Activated T-cell treated with anti-CD3 and anti-CD28 coated beads, Interleukin-2, amount 50 U/mL, for 24 hours (primary cell): ENCODE results near the gene FAM222B.

Experiments used
- DNase-seq: peaks from one replicate; pipeline ENCODE4 v3.0.0-alpha.2; 2020
- H3K27ac Mint-ChIP-seq: 2 replicates; pipeline ENCODE4 v1.8.0; 2020; ENCODE audit warnings: mild to moderate bottlenecking, mixed read lengths
- H3K27me3 Mint-ChIP-seq: 2 replicates; pipeline ENCODE4 v1.8.0; 2020; ENCODE audit warnings: mixed read lengths
- H3K36me3 Mint-ChIP-seq: 2 replicates; pipeline ENCODE4 v1.8.0; 2020; ENCODE audit warnings: low read depth, mixed read lengths
- H3K4me1 Mint-ChIP-seq: 2 replicates; pipeline ENCODE4 v1.8.0; 2020; ENCODE audit warnings: low read depth, mixed read lengths
- H3K4me3 Mint-ChIP-seq: 2 replicates; pipeline ENCODE4 v1.8.0; 2020; ENCODE audit warnings: mild to moderate bottlenecking, moderate library complexity, mixed read lengths
- H3K9me3 Mint-ChIP-seq: 2 replicates; pipeline ENCODE4 v1.8.0; 2020; ENCODE audit warnings: mixed read lengths

Gene FAM222B

GRCh38 chr17:28719021-28719433, 123.6 kb downstream of the FAM222B start:
- Mint-ChIP-seq H3K4me1 (peaks cover 36% of the 10 kb centered on the region), H3K36me3 (peaks cover 46% of the 10 kb centered on the region), H3K27me3 (peaks cover 36% of the 10 kb centered on the region), H3K9me3 (no peaks in the 10 kb centered on the region), H3K27ac (peak overlapping the region; percentile 100), H3K4me3 (peak overlapping the region; percentile 100)
- no peak for DNase-seq

- peak overlapping the region; percentile 82 for H3K27ac Mint-ChIP-seq
- DNase-seq, result no peak
- H3K27me3 Mint-ChIP-seq, result peaks cover 38% of the 10 kb centered on the region
- peaks cover 41% of the 10 kb centered on the region for H3K36me3 Mint-ChIP-seq
- H3K4me1 Mint-ChIP-seq, result peaks cover 31% of the 10 kb centered on the region
- no peaks in the 10 kb centered on the region for H3K9me3 Mint-ChIP-seq
- H3K4me3 Mint-ChIP-seq, result peak overlapping the region; percentile 71
These were observed 124.1 kb downstream of the FAM222B start for GRCh38 chr17:28718333-28719020.

DNA sequence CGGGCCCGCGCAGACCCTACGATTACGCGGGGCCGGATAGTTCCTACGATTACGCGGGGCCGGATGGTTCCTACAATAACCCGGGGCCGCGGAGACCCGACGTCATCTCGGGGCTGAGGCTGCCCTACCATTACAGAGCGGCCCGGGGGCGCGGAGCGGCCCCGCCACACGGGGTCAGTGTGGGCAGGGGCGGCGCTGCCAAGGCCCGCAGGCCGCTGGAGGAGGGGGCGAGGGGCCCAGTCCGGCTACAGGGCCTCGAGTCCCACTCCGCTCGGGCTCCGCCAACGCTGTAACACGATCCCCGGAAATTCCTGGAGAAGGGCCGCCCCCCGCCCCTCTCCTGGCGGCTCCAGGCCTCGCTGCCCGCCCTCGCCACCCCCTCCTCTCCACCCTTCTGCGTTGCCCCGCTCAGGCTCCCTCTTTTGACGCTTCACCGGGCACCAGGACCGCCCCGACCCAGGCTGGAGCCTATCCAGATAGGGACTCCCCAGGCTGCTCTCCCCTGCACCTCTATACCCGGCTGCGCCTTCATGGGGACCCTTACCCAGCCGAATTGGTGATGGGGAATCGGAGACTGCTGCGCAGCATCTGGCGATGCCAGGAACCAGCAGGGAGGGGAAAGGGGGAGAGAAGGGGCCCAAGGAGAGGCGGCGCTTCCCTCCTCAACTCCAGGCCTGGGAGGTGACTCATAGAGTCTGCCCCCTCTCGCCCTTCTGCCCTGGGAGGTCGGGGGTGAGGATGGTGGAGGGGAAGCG, 124.8 kb downstream of the FAM222B start, which contains the start of gene RAB34:
RAB34 (minus strand) TSS at position 291 of the 755 bp plus-strand sequence. CDS start 602 bp downstream, outside the sequence.
- peaks cover 33% of the 10 kb centered on the region for H3K36me3 Mint-ChIP-seq
- peak within 1 kb of the TSS; percentile 82 for H3K27ac Mint-ChIP-seq
- no peak for DNase-seq
- H3K9me3 Mint-ChIP-seq, result no peaks in the 10 kb centered on the region
- H3K4me1 Mint-ChIP-seq, result peaks cover 26% of the 10 kb centered on the region
- H3K4me3 Mint-ChIP-seq, result peak within 1 kb of the TSS; percentile 71
- H3K27me3 Mint-ChIP-seq, result peaks cover 38% of the 10 kb centered on the region

- no peak for DNase-seq
These were observed 125.6 kb downstream of the FAM222B start for GRCh38 chr17:28716740-28717577.

GRCh38 chr17:28715217-28715616, 127.4 kb downstream of the FAM222B start:
- H3K9me3 Mint-ChIP-seq, result no peaks in the 10 kb centered on the region
- peaks cover 42% of the 10 kb centered on the region for H3K27me3 Mint-ChIP-seq
- peaks cover 8% of the 10 kb centered on the region for H3K36me3 Mint-ChIP-seq
- no peak overlapping the region for H3K4me3 Mint-ChIP-seq
- H3K27ac Mint-ChIP-seq, result no peak overlapping the region
- H3K4me1 Mint-ChIP-seq, result peaks cover 35% of the 10 kb centered on the region
- DNase-seq, result no peak

More at GRCh38 chr17:28716740-28717577, 125.6 kb downstream of the FAM222B start:
- Mint-ChIP-seq H3K36me3 (peaks cover 25% of the 10 kb centered on the region), H3K27me3 (peaks cover 42% of the 10 kb centered on the region), H3K27ac (no peak overlapping the region), H3K4me1 (peaks cover 28% of the 10 kb centered on the region), H3K9me3 (no peaks in the 10 kb centered on the region), H3K4me3 (peak overlapping the region; percentile 66)

GRCh38 chr17:28714281-28714680, 128.3 kb downstream of the FAM222B start:
- no peak overlapping the region for H3K27ac Mint-ChIP-seq
- peaks cover 34% of the 10 kb centered on the region for H3K4me1 Mint-ChIP-seq
- no peak overlapping the region for H3K4me3 Mint-ChIP-seq
- H3K27me3 Mint-ChIP-seq, result peaks cover 42% of the 10 kb centered on the region
- no peaks in the 10 kb centered on the region for H3K9me3 Mint-ChIP-seq
- H3K36me3 Mint-ChIP-seq, result peaks cover 1% of the 10 kb centered on the region
- DNase-seq, result no peak

GRCh38 chr17:28712705-28713415, 129.7 kb downstream of the FAM222B start:
- H3K27ac Mint-ChIP-seq, result peak overlapping the region; percentile 88
- H3K4me3 Mint-ChIP-seq, result peak overlapping the region; percentile 80
- no peaks in the 10 kb centered on the region for H3K9me3 Mint-ChIP-seq
- peaks cover 23% of the 10 kb centered on the region for H3K4me1 Mint-ChIP-seq
- H3K27me3 Mint-ChIP-seq, result peaks cover 35% of the 10 kb centered on the region
- no peak for DNase-seq
- peaks cover 4% of the 10 kb centered on the region for H3K36me3 Mint-ChIP-seq

- Mint-ChIP-seq H3K4me3 (peak overlapping the region; percentile 80), H3K36me3 (peaks cover 10% of the 10 kb centered on the region), H3K27ac (peak overlapping the region; percentile 88), H3K27me3 (peaks cover 34% of the 10 kb centered on the region), H3K4me1 (peaks cover 22% of the 10 kb centered on the region), H3K9me3 (no peaks in the 10 kb centered on the region)
- peak; percentile 79 for DNase-seq
These were observed 130.4 kb downstream of the FAM222B start for GRCh38 chr17:28712032-28712704.

GRCh38 chr17:28711723-28712031, 130.9 kb downstream of the FAM222B start, which contains the start of gene PROCA1:
TSS of gene PROCA1 (minus strand) at chr17:28711888. CDS start at chr17:28711660, 228 bp downstream.
- H3K9me3 Mint-ChIP-seq, result no peaks in the 10 kb centered on the region
- peak within 1 kb of the TSS; percentile 88 for H3K27ac Mint-ChIP-seq
- peaks cover 31% of the 10 kb centered on the region for H3K27me3 Mint-ChIP-seq
- H3K4me1 Mint-ChIP-seq, result peaks cover 22% of the 10 kb centered on the region
- no peak for DNase-seq
- H3K4me3 Mint-ChIP-seq, result peak within 1 kb of the TSS; percentile 80
- peaks cover 11% of the 10 kb centered on the region for H3K36me3 Mint-ChIP-seq

GRCh38 chr17:28710861-28711722, 131.5 kb downstream of the FAM222B start:
- peak; percentile 94 for DNase-seq
- H3K9me3 Mint-ChIP-seq, result no peaks in the 10 kb centered on the region

GRCh38 chr17:28707339-28707720, 135.3 kb downstream of the FAM222B start:
- Mint-ChIP-seq H3K27ac (no peak overlapping the region), H3K9me3 (no peaks in the 10 kb centered on the region)

More at GRCh38 chr17:28710861-28711722, 131.5 kb downstream of the FAM222B start:
- Mint-ChIP-seq H3K27me3 (peaks cover 26% of the 10 kb centered on the region), H3K36me3 (peaks cover 16% of the 10 kb centered on the region), H3K4me1 (peaks cover 22% of the 10 kb centered on the region), H3K27ac (peak overlapping the region; percentile 88), H3K4me3 (peak overlapping the region; percentile 80)

DNA sequence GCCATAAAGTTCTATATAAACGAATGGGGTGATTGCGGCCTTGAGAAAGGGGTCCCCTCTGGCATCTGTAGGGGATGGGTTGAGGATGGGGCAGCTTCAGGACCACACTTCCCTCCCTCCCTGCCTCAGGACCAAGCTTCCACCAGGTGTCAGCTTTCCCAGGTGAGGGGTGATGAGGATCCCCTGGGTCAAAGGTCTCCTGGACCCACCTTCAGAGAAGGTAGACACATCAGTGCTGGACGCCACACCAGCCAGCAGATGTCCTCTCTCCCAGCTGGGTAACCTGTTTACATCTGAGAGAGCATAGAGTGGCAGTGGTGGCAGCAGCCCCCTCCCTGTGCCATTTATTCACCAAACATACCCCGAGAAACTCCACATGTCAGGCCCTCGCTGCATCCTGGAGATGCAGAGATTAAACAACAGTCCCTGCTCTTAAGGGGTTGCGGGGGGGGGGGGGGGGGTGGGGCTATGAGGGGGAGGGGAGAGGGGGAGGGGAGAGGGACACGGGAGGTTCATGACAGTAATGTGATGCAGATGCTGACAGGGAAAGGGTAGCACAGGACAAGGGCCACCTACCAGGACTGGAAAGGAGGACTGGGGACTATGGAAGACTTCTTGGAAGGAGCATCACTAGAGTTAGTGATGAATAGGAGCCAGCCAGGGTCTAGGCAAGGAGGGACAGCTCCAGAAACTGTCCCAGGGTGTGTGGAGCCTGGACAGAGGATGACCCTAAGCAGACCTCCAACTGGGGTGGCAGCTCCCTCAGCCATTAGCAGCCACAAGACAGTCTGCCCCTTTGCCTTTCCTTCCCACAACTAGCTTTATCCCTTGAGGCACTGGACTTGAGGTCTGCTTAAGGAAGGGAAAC, 135.9 kb downstream of the FAM222B start:
- H3K27ac Mint-ChIP-seq, result no peak overlapping the region
- peaks cover 10% of the 10 kb centered on the region for H3K4me1 Mint-ChIP-seq
- no peak overlapping the region for H3K4me3 Mint-ChIP-seq
- H3K36me3 Mint-ChIP-seq, result peaks cover 58% of the 10 kb centered on the region
- H3K9me3 Mint-ChIP-seq, result no peaks in the 10 kb centered on the region
- no peaks in the 10 kb centered on the region for H3K27me3 Mint-ChIP-seq
- no peak for DNase-seq

More at GRCh38 chr17:28707339-28707720, 135.3 kb downstream of the FAM222B start:
- peaks cover 1% of the 10 kb centered on the region for H3K27me3 Mint-ChIP-seq
- no peak overlapping the region for H3K4me3 Mint-ChIP-seq
- H3K4me1 Mint-ChIP-seq, result peaks cover 16% of the 10 kb centered on the region
- H3K36me3 Mint-ChIP-seq, result peaks cover 52% of the 10 kb centered on the region
- DNase-seq, result no peak
